GM03348 (cell line): ENCODE results near the gene GNB1.

Experiments
- DNase-seq: peaks from one replicate; pipeline ENCODE4 v3.0.0; 2012; ENCODE audit warnings: low spot score

GNB1 gene

GRCh38 chr1:1910033-1910465 lies 19.2 kb upstream of the GNB1 start:
- no peak for DNase-seq

- DNase-seq, result no peak
Measured at GRCh38 chr1:1908506-1908791, 17.6 kb upstream of the GNB1 start.

GRCh38 chr1:1907098-1907736 lies 16.3 kb upstream of the GNB1 start:
- DNase-seq, result no peak

- peak; percentile 92 for DNase-seq
Measured at GRCh38 chr1:1906185-1907097, 15.6 kb upstream of the GNB1 start.

- no peak for DNase-seq
Measured at GRCh38 chr1:1903224-1903623, 12.3 kb upstream of the GNB1 start.

GRCh38 chr1:1901641-1902294 lies 10.9 kb upstream of the GNB1 start:
- no peak for DNase-seq

- no peak for DNase-seq
Measured at GRCh38 chr1:1900883-1901640, 10.2 kb upstream of the GNB1 start.

- DNase-seq, result no peak
Measured at GRCh38 chr1:1899967-1900327, 9.1 kb upstream of the GNB1 start.

GRCh38 chr1:1899266-1899966 lies 8.5 kb upstream of the GNB1 start:
- DNase-seq, result no peak

- DNase-seq, result no peak
Measured at GRCh38 chr1:1898246-1898933, 7.5 kb upstream of the GNB1 start.

GRCh38 chr1:1895456-1896336 lies 4.8 kb upstream of the GNB1 start:
- no peak for DNase-seq

GRCh38 chr1:1895060-1895418 lies 4.2 kb upstream of the GNB1 start:
- DNase-seq, result no peak

GRCh38 chr1:1894354-1895059 lies 3.6 kb upstream of the GNB1 start:
- no peak for DNase-seq

GRCh38 chr1:1893997-1894353 lies 3.1 kb upstream of the GNB1 start:
- no peak for DNase-seq

GRCh38 chr1:1893291-1893985 lies 2.6 kb upstream of the GNB1 start:
- no peak for DNase-seq

GRCh38 chr1:1892763-1893120 lies 1.9 kb upstream of the GNB1 start:
- DNase-seq, result no peak

- no peak for DNase-seq
Measured at GRCh38 chr1:1892079-1892762, 1.3 kb upstream of the GNB1 start.

- DNase-seq, result peak; percentile 93
Measured at GRCh38 chr1:1891349-1892078, 627 bp upstream of the GNB1 start.
